ENCODE results near the gene HOXC9. TPM values are rescaled to one million over a fixed set of nuclear protein-coding genes. Genes with fewer than 3 reads are reported as not detected.
A peak's percentile ranks its signal among the peaks of the same experiment; 100 is the strongest.
"Not testable (repeated sequence)": the region's sequence is repeated elsewhere in the genome, so short reads cannot be mapped to it uniquely, and the experiment has no call there.

The HOXC9 gene
- polyA plus RNA-seq, 10 donors = 0.75 to 18.3 (median 8.0) TPM

DNA sequence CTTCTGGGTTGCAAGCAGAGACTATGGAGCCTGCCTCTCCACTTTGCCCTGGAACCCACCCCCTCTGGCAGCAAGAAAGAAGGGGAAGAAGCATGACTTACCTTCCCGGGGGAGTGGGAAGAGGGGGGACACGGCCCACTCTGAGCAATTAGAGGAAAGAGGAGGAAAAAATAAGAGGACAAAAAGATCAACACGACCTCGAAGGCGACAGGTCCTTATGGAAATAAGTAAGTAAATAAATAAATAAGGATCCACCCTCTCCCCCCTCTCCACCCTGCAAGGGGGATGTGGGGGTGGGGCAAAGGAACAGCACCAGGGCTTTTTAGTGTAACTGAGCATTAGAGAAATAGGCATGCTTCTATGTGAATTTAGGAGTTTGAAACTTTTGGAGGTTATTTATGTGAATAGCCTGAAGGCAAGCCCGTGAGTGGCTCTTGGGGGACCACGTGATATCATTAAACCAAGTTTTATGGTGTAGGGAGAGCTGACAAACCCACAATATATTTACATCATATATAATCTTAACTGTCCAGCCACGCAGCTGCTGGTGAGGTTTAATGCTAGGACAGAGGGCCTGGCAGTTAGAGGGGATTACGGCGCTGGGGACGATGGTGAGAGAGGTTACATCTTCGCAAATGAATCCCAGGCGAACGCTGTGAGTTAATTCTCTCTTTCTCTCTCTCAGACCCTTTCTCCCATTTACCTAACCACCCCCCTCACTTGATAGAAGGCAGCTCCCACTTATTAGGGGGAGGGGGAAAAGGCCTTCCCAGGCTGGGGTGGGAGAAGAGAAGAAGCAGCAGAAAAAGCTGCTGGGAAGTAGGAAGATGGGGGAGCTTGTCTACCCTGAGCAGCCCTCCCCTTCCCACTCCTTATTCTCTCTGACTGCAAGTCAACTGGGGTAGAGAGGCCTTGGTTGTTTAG is 37.7 kb downstream of the HOXC9 start:
- peak in 1 of 3 donors; percentile 80 for DNase-seq

- peak in 1 of 3 donors; percentile 67 for DNase-seq
Observed at GRCh38 chr12:54038284-54038870, 38.4 kb downstream of the HOXC9 start.

DNA sequence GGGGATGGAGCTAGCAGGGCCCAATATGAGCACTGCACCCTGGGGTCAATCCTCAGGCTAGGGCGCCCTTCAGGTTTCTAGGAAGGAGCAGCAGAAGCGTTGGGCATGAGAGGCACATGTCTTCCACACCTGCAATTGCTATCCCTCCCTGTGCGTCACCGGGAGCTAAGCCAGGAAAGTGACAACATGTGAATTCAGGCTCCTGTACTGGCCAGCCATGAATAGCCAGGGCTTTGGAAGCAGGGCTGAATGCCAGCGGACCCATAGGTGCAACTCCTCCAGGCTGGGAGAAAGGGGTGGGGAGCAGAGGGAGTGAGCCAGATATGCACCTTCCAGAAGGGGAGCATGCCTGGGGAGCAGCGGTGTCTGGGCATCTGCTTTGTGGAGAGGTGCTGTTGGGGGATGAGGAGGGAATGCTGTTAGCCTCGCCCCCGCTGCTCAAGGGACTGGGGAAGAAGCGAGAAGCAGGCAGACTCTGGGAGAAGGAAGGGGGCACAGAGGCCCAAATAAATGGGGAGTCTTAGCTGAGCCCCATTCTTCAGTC is 39.0 kb downstream of the HOXC9 start:
- peak in 2 of 3 donors; percentile 71 to 88 for DNase-seq

DNA sequence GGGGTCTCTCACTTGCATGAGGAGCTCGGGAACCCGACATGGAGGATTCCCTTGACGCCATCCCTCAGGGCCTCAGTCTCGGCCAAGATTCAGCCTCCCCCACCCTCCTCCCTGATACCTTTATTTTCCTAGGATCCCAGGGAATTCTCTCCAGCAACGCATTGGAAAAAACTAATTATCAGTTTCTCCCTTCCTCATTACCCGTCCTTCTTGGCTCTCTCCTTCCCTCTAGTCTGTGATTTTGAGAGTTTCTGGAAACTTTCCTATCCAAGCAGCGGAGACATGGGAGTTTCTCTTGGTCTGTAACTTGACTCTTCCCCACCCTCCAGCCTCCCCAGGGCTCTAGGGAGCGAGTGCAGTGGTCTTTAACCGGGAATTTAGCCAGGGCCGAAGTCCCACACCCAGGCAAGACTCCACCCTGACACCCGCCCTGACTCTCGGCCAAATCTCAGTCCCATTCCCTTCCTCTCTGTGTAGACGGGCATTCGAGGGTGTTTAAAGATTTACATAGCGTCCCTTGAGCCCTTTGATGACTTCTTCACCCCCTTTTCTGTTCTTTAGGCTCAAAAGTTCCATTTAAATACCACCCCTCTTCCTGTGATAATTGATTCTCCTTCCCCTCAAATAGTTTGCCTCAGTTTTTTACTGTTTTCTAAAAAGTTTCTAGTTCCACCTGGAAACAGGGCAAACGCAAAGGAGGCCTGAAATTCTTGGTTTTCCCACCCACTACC is 39.6 kb downstream of the HOXC9 start:
- DNase-seq = peak; percentile 81 to 95 (median 90)

DNA sequence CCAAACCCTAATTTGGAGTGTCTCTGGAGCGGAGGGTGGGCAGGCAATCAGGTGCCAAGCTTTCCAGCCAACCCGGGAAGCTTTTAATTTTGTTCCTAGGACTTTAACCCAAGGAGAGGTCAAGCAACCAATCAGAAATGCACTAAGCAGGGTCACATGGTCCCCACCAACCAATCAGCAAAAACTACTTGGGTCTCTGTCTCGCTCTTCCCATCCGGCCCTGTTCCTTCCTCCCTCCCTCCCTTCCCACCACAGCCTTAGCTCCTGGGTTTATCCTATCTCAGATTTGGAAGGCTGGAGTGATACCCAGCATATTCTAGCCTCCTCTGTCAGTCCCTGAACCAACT is 40.2 kb downstream of the HOXC9 start:
- peak in 1 of 3 donors; percentile 83 for DNase-seq

GRCh38 chr12:54040648-54041047 is 40.7 kb downstream of the HOXC9 start:
- DNase-seq = no peak

GRCh38 chr12:54041097-54041690 is 41.2 kb downstream of the HOXC9 start:
- no peak for DNase-seq

DNA sequence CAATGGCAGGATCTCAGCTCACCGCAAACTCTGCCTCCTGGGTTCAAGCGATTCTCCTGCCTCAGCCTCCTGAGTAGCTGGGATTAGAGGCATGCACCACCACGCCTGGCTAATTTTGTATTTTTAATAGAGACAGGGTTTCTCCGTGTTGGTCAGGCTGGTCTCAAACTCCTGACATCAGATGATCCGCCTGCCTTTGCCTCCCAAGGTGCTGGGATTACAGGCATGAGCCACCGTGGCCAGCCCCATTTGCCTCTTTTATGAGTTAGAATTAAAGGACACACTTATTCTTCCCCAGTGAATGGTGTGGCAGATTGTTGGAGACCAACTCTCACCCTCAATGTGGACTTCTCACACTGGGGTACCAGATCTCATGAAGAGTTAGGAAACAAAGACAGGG is 42.1 kb downstream of the HOXC9 start:
- not testable (repeated sequence) for DNase-seq

DNA sequence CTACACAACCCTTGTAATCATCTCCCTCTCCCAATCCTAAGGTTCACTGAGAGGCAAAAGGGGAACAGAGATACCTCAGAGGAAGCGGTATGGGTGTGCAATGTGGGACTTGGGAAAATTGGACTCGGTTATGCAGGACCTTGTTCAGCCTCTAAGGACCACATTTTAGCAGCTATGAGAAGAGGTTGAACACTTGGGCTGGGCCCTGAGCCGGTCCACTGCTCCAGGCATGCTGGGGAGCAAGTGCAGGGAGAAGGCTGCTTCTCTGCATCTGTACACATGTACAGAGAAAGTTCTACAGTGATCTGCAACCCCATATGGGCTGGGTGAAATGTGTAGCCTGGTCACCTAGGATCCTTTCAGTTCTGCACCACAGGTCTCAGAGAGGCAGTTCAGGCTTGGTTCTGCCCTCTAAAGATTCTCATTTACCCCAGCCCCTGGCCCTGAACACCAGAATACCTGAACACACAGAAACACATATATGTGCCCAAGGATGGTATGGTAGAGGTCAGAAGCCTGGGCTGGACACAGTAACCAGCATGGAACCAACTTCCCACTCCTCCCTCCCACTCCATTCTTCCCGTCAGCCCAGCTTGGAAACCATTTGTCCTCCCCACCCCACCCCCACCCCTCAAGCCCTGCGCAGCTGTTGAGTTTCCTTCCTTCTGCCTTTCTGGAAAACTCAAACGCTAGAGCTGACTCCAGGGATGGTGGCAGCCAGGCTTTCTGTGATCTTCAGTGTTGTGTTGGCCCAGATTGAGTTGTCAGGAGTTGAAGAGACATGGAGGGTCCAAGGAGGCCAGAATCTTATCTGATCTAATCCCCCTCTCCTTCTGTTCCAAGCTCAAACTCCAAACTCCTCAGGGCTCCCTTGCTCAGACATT is 43.3 kb downstream of the HOXC9 start:
- DNase-seq = peak in 1 of 3 donors; percentile 90

DNA sequence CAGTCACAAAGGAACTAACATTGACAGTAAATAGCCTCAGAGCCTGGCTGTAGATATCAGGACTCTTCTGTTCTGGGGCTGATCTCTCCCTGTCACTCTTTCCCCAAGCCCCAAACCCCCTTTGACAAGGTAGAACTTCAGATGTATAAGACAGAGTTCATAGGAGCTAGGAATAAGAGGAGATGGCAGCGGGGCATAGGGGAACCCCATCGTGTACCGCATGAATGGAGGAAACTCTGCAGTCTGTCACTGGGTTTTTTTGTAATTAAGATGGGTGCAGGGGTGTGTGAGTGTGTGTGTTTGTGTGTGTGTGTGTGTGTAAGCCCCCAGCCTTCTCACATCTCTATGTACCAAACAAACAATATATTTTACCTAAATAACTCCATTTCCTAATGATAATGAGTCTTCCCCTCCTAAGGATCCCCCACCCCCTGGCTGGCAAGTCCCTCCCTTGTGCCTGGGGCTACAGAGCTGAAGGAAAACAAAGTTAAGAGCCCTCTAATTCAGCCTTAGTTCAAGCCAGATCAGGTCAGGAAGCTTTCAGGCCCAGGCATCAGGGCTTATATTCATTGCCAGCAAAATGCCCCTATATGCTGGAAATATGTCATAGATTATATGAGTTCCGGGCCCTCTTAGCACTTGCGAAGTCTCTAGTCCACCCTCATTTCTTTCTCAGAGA is 44.6 kb downstream of the HOXC9 start:
- no peak for DNase-seq

DNA sequence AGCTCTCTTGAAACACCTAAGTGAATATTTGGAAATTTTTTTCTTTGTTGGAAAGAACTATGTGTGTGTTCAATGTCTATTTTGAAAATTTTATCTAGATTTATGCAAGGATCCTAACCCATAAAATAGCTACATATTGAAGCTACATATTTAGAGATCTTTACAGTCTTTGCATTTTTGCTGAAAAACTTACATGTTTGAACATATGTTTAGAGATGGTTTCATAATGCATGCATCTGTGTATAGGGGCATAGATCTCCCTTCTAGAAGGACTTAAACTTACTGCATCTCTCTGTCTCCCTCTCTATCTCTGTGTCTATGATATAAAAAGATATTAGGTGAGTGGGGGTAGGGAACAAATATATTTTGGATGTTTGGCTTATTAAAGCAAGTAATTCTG is 45.4 kb downstream of the HOXC9 start:
- DNase-seq = no peak

DNA sequence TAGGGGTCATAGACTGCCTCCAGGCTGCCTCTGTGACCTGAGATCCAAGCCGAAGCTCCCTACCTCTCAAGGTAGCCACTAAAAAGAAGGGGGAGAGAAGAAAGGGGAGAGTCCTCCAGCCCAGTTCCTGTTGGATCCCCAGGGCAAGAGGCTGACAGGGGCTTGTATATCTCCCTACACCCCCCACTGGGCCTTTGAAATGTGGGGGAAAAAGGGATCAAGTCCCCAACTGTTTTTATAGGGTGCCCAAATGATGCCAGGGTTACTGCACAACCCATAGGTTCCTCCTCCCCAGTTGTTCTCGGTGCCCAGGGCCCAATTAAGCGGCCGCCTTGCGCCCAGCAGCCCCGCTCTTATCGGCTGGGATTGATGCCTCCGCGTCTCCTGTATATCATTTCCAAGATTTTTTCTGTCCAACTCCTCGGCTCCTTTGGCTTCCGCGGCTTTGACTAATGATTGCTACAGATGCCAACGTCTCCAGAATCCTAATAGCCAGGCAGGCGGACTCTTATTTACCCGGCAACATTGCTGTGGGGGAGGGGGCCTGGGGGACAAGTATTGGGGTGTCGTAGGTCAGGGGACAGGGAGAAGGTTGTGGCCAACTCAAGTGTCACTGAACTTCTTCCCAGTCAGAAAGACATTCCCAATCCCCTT is 46.0 kb downstream of the HOXC9 start:
- no peak for DNase-seq

DNA sequence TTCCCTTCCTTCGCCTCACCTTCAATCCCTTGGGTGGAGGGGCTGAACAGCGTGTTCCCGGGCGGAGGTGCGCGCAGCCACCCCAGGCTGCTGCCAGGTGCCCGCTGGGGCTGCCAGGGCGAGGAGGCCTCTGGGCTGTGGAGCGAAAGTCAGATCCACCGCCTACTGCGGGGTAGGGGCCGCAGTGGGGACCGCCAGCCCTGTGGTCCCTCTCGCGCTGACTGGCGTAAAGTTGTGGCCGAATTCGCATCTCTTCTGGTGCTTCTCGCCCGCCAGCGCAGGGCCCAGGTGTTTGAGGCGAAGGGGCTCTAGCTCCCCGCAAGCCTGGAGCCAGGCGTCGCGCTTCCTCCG is 46.8 kb downstream of the HOXC9 start:
- no peak for DNase-seq

DNA sequence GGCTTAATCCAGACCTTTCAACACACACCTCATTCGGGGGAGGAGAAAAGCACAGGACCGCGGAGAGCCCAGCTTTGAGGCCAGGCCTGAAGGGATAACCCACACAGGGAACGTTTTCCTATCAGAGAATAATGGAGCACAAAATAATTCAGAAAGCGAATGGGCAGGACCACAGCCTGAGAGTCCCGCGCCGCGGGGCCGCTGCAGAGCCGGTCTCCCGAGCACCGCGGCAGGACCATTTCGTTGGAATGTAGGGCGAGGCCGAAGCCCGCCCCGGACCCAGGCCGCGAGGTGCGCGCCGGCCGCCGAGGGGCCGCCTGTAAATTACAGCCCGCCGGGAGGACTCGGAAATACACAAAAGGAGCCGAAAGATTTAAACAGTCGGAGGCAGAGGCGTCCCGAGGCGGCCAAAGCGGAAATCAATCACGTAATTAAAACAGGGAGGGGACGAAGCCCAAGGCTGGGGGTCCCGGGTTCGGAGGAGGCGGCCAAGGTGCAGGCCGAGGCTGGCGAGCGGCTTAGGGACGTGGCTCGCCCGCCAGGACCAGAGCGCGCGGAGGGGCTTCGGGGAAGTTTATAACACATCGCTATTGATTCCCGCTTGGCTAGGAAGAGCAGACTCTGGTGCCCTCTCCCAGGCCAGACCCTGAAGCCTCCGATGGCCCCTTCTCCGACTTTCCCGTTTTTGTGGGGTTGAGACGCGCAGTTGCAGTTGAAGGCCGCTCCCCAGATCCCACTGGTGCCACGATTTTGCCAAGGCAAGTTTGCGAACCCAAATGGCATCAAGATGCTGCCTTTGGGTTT is 47.4 kb downstream of the HOXC9 start:
- DNase-seq = no peak

DNA sequence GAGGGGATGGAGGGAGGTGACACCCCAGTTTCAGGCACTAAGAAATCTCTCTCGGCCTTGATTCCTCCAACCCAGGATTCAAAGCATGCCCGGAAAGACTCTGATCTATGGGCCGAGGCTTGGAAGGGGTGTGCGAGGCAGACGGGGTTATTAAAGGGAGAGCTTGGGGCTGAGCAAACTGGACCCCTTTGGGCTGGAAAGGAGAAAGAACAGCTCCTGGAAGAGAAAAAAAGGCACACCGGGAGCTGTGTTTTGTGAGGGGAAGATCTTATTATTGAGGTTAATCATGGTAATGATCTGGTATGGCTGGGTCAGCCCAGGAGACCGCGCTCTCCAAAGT is 48.0 kb downstream of the HOXC9 start:
- no peak for DNase-seq

DNA sequence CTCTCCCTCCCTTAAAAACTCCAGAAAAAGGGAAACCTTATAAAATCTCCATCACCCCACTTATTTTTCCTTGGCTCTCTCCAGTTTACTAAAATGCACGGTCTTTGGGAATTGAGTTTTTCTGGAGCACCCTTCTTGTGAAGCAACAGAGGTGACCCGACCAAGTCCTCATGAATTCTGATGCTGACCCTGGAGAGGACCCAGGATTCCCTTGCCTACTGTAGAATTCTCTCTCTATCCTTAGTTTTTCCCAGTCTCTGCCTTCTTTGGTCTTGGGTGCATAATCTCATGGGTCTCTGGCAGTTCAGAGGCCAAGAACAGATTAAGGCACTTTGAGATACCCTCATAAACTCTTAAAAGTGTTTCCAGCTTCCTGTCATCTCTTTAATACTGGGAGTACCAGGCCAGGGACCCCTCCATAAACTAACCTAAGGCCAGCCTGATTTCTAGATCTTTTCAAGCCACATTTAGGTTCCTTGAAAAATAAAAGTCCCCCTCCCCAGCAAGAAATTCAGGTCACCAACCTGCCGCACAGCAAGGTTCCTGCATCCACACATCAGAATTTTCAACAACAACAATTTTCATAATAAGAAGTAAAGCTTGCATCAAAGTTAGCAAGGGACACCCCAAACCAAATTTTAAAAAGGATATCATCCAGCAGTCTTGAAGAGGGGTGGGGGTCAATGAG is 48.6 kb downstream of the HOXC9 start:
- DNase-seq = no peak

DNA sequence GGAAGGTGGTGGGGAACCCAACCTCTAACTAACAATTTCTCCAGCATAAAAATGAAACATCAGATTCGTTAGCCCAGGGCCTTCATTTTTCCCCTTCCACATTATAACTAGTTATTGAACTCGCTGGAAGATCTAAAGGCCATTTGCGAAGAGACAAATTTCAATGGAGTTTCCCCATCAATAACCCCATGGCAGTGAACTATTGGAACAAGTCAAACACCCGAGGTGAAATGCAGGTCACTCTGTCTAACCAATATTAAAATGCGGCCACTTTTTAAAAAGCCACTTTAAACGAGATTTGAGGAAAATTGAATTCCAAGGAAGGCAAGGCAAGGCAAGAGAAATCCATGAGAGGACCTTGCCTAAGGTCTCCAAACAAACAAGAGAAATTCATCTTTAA is 49.1 kb downstream of the HOXC9 start:
- no peak for DNase-seq

DNA sequence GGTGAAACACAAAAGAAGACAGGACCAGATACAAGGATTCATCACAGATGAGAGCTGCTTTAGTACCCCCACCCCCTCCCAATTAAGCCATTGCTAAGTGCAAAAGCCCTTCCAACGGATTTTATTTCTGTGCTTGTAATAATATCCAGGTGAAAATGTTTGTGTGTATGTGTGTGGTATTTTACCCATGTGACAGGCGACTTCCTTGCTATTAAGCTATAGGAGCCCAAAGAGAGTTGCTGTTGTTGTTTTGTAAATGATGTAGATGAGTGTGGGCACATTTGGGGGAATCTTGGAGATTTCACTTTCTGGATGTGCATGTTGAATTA is 50.5 kb downstream of the HOXC9 start:
- DNase-seq = no peak
